Mesenchymal stem cell (in vitro differentiated cells and primary cell): ENCODE data around the gene FIG4.
"Not testable (repeated sequence)": the region's sequence is repeated elsewhere in the genome, so short reads cannot be mapped to it uniquely, and the experiment has no call there.

Source experiments
- DNase-seq: peaks from one replicate; pipeline ENCODE4 v3.0.0-alpha.2; 2013
- H2AFZ ChIP-seq: one replicate; pipeline ENCODE4 v1.6.1; 2013; ENCODE audit warnings: low read depth, mild to moderate bottlenecking, control low read depth, inconsistent platforms, low read length, moderate library complexity
- H2AK5ac ChIP-seq: 2 replicates; pipeline ENCODE4 v1.6.1; 2013; ENCODE audit warnings: low read length, moderate library complexity, mild to moderate bottlenecking, inconsistent platforms; ENCODE audit not compliant: severe bottlenecking
- H2BK120ac ChIP-seq: one replicate; pipeline ENCODE4 v1.6.1; 2013; ENCODE audit warnings: low read depth, mild to moderate bottlenecking, inconsistent platforms, low read length, moderate library complexity
- H2BK12ac ChIP-seq, 2 experiments: one replicate each; pipeline ENCODE4 v1.6.1; 2013; ENCODE audit warnings: inconsistent platforms in 2 of 2, low read length in 2 of 2, mild to moderate bottlenecking in 2 of 2, moderate library complexity in 2 of 2, control low read depth in 1 of 2
- H2BK15ac ChIP-seq: one replicate; pipeline ENCODE4 v1.6.1; 2013; ENCODE audit warnings: mild to moderate bottlenecking, low read depth, inconsistent platforms; ENCODE audit not compliant: poor library complexity, severe bottlenecking
- H2BK5ac ChIP-seq: 2 replicates; pipeline ENCODE4 v1.6.1; 2013; ENCODE audit warnings: low read depth, mild to moderate bottlenecking, low read length, control low read depth, inconsistent platforms; ENCODE audit not compliant: poor library complexity, severe bottlenecking
- H3K14ac ChIP-seq, 2 experiments: one replicate each; pipeline ENCODE4 v1.6.1; 2013; ENCODE audit warnings: inconsistent platforms in 2 of 2, low read length in 2 of 2, control low read depth in 1 of 2, mild to moderate bottlenecking in 1 of 2, moderate library complexity in 1 of 2
- H3K18ac ChIP-seq, 2 experiments: one replicate each; pipeline ENCODE4 v1.6.1; 2013; ENCODE audit warnings: inconsistent platforms in 2 of 2, low read length in 2 of 2, control low read depth in 1 of 2, low read depth in 1 of 2, mild to moderate bottlenecking in 1 of 2
- H3K23ac ChIP-seq, 2 experiments: one replicate each; pipeline ENCODE4 v1.6.1; 2013; ENCODE audit warnings: inconsistent platforms in 2 of 2, low read length in 2 of 2, mild to moderate bottlenecking in 2 of 2, moderate library complexity in 2 of 2, control low read depth in 1 of 2
- H3K27ac ChIP-seq: 2 replicates; pipeline ENCODE4 v1.5.1; 2013; ENCODE audit warnings: mild to moderate bottlenecking, moderate library complexity, low read length, control low read depth, inconsistent platforms; ENCODE audit not compliant: poor library complexity, severe bottlenecking
- H3K27me3 ChIP-seq, 2 experiments: 2 replicates each; pipeline versions ENCODE4 v1.6.1 to v1.7.0; 2013; ENCODE audit warnings: low read length in 2 of 2, mild to moderate bottlenecking in 2 of 2, moderate library complexity in 2 of 2, control low read depth in 1 of 2, inconsistent platforms in 1 of 2; ENCODE audit not compliant: control insufficient read depth in 1 of 2, insufficient read depth in 1 of 2
- H3K36me3 ChIP-seq, 2 experiments: 2 replicates each; pipeline versions ENCODE4 v1.6.1 to v1.7.0; 2013; ENCODE audit warnings: low read length in 2 of 2, control low read depth in 1 of 2, inconsistent platforms in 1 of 2, low read depth in 1 of 2, mild to moderate bottlenecking in 1 of 2; ENCODE audit not compliant: insufficient read depth in 2 of 2, control insufficient read depth in 1 of 2
- H3K4ac ChIP-seq, 2 experiments: one replicate each; pipeline ENCODE4 v1.6.1; 2013; ENCODE audit warnings: inconsistent platforms in 2 of 2, low read length in 2 of 2, mild to moderate bottlenecking in 2 of 2, moderate library complexity in 2 of 2, control low read depth in 1 of 2, low read depth in 1 of 2
- H3K4me1 ChIP-seq: 2 replicates; pipeline ENCODE4 v1.6.1; 2013; ENCODE audit warnings: low read depth, low read length, control low read depth; ENCODE audit not compliant: control insufficient read depth, insufficient read depth
- H3K4me2 ChIP-seq: 2 replicates; pipeline ENCODE4 v1.6.1; 2013; ENCODE audit warnings: low read length, mild to moderate bottlenecking, inconsistent platforms; ENCODE audit not compliant: poor library complexity, severe bottlenecking
- H3K4me3 ChIP-seq, 2 experiments: 2 replicates each; pipeline versions ENCODE4 v1.5.1 to v1.7.0; 2013; ENCODE audit warnings: low read length in 2 of 2, mild to moderate bottlenecking in 2 of 2, control low read depth in 1 of 2, low read depth in 1 of 2; ENCODE audit not compliant: insufficient read depth in 1 of 2
- H3K79me1 ChIP-seq: replicated peaks from 2 replicates; pipeline ENCODE4 v1.6.1; 2013; ENCODE audit warnings: mild to moderate bottlenecking, control low read depth, low read length, inconsistent platforms; ENCODE audit not compliant: poor library complexity, severe bottlenecking
- H3K9ac ChIP-seq: 2 replicates; pipeline ENCODE4 v1.7.0; 2013; ENCODE audit warnings: mild to moderate bottlenecking, low read length, moderate library complexity
- H3K9me3 ChIP-seq: 2 replicates; pipeline ENCODE4 v1.7.0; 2013; ENCODE audit warnings: mild to moderate bottlenecking, low read length; ENCODE audit not compliant: control insufficient read depth
- H4K8ac ChIP-seq: one replicate; pipeline ENCODE4 v1.6.1; 2013; ENCODE audit warnings: inconsistent platforms, mild to moderate bottlenecking, low read length, moderate library complexity
- H4K91ac ChIP-seq: one replicate; pipeline ENCODE4 v1.6.1; 2013; ENCODE audit warnings: mild to moderate bottlenecking, low read length, inconsistent platforms
- WGBS: methylation state at CpG from one replicate; pipeline ENCODE4 v1.1.7; 2013; ENCODE audit warnings: mixed read lengths; 5-methylcytosine and 5-hydroxymethylcytosine counted together

FIG4 gene

DNA sequence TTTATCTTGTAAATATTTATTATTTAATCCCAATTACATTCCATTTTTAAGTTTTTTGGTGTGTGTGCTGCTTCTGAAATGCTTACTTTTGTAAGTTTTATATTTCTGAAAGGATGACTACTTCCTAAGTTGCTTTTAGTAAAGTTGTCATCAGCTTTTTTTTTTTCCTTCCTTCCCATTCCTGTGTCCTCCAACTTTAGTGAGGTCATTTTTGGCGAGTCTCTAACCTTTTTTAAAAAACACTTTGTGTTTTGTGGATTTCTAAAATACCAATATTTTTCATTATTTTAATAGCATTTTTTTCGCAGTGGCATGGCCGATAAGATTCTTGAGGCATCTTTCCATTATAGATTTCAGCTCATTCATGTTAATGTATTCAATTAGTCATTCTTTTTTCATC is 30.9 kb downstream of the FIG4 start:
- Histone ChIP-seq H3K9ac (peak overlapping the region; percentile 46), H3K4ac (no peak overlapping the region), H3K23ac (no peak overlapping the region), H2BK12ac (no peak overlapping the region), H3K79me1 (peaks cover 6% of the 10 kb centered on the region), H3K27ac (no peak overlapping the region), H2AFZ (no peak overlapping the region), H3K14ac (no peak overlapping the region), H4K8ac (no peak overlapping the region), H3K36me3 (peaks cover 7 to 29% of the 10 kb centered on the region in 2 experiments), H3K18ac (no peak overlapping the region), H3K4me1 (peaks cover 2% of the 10 kb centered on the region), H2BK15ac (no peak overlapping the region), H2AK5ac (no peak overlapping the region), H4K91ac (no peak overlapping the region), H3K4me3 (no peak overlapping the region), H3K9me3 (no peaks in the 10 kb centered on the region), H3K4me2 (no peak overlapping the region), H2BK120ac (no peak overlapping the region), H3K27me3 (no peaks in the 10 kb centered on the region), H2BK5ac (no peak overlapping the region)
- DNase-seq, result no peak
- no CpG with 5 or more reads among the region's 3 CpGs for WGBS

DNA sequence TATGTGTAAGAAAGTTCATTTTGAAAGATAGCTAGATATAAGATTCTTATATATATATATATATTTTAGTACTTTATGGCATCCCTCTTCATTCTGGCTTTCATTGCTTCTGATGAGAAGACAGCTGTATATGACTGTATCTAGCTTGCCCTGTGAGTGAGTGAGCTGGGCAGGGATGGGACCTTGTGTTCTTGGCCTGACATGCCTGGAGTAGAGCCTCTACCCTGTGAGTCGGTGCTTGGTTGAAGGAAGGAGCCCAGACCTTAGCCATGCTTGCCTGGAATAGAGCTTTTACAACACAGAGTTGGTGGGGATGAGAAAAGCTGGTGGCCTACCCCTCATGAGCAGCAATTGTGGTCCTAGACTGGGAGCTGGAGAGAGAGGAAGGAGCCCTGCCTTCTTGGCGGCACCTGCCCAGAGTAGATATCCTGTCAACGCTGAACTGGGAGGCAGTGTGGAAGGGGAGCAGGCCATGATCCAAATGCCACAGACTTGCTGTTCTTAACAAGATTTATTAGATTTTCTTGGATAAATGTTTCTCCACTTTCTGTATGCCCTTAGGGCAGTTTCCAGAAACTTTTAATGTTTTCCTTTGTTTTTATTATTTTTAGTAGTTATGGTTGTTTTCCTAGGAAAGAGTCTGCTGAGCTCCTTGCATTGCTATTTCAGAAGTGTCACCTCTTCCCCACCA is 31.6 kb downstream of the FIG4 start:
- H3K36me3 ChIP-seq, result peaks cover 7 to 24% of the 10 kb centered on the region in 2 experiments
- H3K9me3 ChIP-seq, result no peaks in the 10 kb centered on the region
- no peak overlapping the region for H2BK15ac ChIP-seq
- no peak overlapping the region for H3K4me2 ChIP-seq
- H2AFZ ChIP-seq, result no peak overlapping the region
- no peak for DNase-seq
- no peak overlapping the region for H3K18ac ChIP-seq
- peaks cover 2% of the 10 kb centered on the region for H3K4me1 ChIP-seq
- H4K8ac ChIP-seq, result no peak overlapping the region
- no peak overlapping the region for H2BK120ac ChIP-seq
- H3K14ac ChIP-seq, result no peak overlapping the region
- no peak overlapping the region for H2BK5ac ChIP-seq
- peaks cover 7% of the 10 kb centered on the region for H3K79me1 ChIP-seq
- H2AK5ac ChIP-seq, result peak overlapping the region; percentile 52
- no peak overlapping the region for H3K27ac ChIP-seq
- H2BK12ac ChIP-seq, result no peak overlapping the region
- no peak overlapping the region for H4K91ac ChIP-seq
- H3K9ac ChIP-seq, result no peak overlapping the region
- H3K4ac ChIP-seq, result no peak overlapping the region
- no peak overlapping the region for H3K4me3 ChIP-seq
- H3K27me3 ChIP-seq, result no peaks in the 10 kb centered on the region
- 94% methylated on average over 3 of the region's 3 CpGs for WGBS
- no peak overlapping the region for H3K23ac ChIP-seq

- H3K4ac ChIP-seq, H3K4me3 ChIP-seq, H4K91ac ChIP-seq, H3K4me1 ChIP-seq, H2BK120ac ChIP-seq, H3K14ac ChIP-seq, H3K27ac ChIP-seq, H2AFZ ChIP-seq, H2BK15ac ChIP-seq, H3K4me2 ChIP-seq, H3K79me1 ChIP-seq, H2AK5ac ChIP-seq, H4K8ac ChIP-seq, H2BK12ac ChIP-seq, H3K27me3 ChIP-seq, H3K18ac ChIP-seq, H3K9ac ChIP-seq, H3K9me3 ChIP-seq, DNase-seq, H3K23ac ChIP-seq, H2BK5ac ChIP-seq: not testable (repeated sequence)
- peaks cover 0 to 14% of the 10 kb centered on the region in 2 experiments for H3K36me3 ChIP-seq
- 100% methylated on average over 2 of the region's 3 CpGs for WGBS
Measured at GRCh38 chr6:109725250-109725649, 34.2 kb downstream of the FIG4 start.

GRCh38 chr6:109736273-109737025 is 45.4 kb downstream of the FIG4 start:
- DNase-seq, result no peak
- no peak overlapping the region for H3K23ac ChIP-seq
- H4K91ac ChIP-seq, result no peak overlapping the region
- no peak overlapping the region for H2BK120ac ChIP-seq
- no peak overlapping the region for H3K4me2 ChIP-seq
- H3K14ac ChIP-seq, result no peak overlapping the region
- H4K8ac ChIP-seq, result no peak overlapping the region
- peak overlapping the region; percentile 11 for H3K27ac ChIP-seq
- no peaks in the 10 kb centered on the region for H3K79me1 ChIP-seq
- H2BK15ac ChIP-seq, result no peak overlapping the region
- no peaks in the 10 kb centered on the region for H3K9me3 ChIP-seq
- H3K4me1 ChIP-seq, result no peaks in the 10 kb centered on the region
- WGBS, result 40% methylated on average over 1 of the region's 1 CpG
- no peak overlapping the region for H2BK5ac ChIP-seq
- no peaks in the 10 kb centered on the region for H3K27me3 ChIP-seq
- no peak overlapping the region for H2AK5ac ChIP-seq
- no peak overlapping the region for H2AFZ ChIP-seq
- H3K18ac ChIP-seq, result peak overlapping the region in 1 of 2 experiments; percentile 34
- no peak overlapping the region for H3K9ac ChIP-seq
- no peak overlapping the region for H2BK12ac ChIP-seq
- no peak overlapping the region for H3K4me3 ChIP-seq
- H3K4ac ChIP-seq, result no peak overlapping the region
- peaks cover 0 to 41% of the 10 kb centered on the region in 2 experiments for H3K36me3 ChIP-seq
